ENCODE results near the gene NAT16.
"Not testable (repeated sequence)": the region's sequence is repeated elsewhere in the genome, so short reads cannot be mapped to it uniquely, and the experiment has no call there.

Gene NAT16

GRCh38 chr7:101180130-101180755 is at the start of gene NAT16:
Gene NAT16 (minus strand): TSS chr7:101180293. CDS start chr7:101174807, 5,486 bp downstream.
- no peak for DNase-seq (ENCODE audit: low read depth, low spot score)

DNA sequence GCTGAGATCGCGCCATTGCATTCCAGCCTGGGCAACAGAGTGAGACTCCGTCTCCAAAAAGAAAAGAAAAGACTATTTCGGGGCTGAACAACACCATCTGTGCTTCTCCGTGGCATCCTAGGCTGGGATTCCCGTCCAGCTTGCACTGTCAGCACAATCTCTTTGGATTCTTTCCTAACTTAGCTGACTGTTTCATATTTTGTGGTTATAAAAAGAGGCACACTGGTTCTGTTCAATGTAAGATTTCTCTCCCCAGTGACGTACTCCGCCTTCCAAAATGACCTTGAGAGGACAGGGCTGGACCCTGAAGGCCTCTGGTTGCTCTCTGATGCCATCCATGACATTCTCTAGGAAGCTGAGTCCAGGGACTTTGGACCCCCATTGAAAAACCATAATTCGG is 46.6 kb upstream of the NAT16 start:
- DNase-seq (ENCODE audit: low read depth, low spot score): no peak

DNA sequence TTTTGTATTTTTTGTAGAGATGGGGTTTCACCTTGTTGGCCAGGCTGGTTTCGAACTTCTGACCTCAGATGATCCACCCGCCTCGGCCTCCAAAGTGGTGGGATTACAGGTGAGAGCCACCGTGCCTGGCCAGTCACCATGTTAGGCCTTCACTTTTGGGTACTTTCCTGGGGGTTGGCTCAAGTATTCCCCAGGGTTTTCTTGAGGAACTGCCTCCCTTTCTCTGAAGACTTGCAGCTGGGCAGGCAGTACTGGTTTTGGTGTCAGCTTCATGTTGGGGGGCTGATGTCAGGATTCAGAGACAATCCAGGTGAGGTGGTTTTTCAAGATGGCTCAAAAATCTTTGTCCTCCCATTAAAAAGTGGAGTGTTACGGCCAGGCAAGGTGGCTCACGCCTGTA is 45.6 kb upstream of the NAT16 start:
- no peak for DNase-seq (ENCODE audit: low read depth, low spot score)

GRCh38 chr7:101223528-101223927 is 43.4 kb upstream of the NAT16 start:
- no peak for DNase-seq (ENCODE audit: low read depth, low spot score)

- DNase-seq (ENCODE audit: low read depth, low spot score): no peak
Observed at GRCh38 chr7:101222275-101222830, 42.3 kb upstream of the NAT16 start.

- no peak for DNase-seq (ENCODE audit: low read depth, low spot score)
Observed at GRCh38 chr7:101220295-101220694, 40.2 kb upstream of the NAT16 start.

GRCh38 chr7:101218236-101219125 is 38.4 kb upstream of the NAT16 start:
- DNase-seq (ENCODE audit: low read depth, low spot score): no peak

DNA sequence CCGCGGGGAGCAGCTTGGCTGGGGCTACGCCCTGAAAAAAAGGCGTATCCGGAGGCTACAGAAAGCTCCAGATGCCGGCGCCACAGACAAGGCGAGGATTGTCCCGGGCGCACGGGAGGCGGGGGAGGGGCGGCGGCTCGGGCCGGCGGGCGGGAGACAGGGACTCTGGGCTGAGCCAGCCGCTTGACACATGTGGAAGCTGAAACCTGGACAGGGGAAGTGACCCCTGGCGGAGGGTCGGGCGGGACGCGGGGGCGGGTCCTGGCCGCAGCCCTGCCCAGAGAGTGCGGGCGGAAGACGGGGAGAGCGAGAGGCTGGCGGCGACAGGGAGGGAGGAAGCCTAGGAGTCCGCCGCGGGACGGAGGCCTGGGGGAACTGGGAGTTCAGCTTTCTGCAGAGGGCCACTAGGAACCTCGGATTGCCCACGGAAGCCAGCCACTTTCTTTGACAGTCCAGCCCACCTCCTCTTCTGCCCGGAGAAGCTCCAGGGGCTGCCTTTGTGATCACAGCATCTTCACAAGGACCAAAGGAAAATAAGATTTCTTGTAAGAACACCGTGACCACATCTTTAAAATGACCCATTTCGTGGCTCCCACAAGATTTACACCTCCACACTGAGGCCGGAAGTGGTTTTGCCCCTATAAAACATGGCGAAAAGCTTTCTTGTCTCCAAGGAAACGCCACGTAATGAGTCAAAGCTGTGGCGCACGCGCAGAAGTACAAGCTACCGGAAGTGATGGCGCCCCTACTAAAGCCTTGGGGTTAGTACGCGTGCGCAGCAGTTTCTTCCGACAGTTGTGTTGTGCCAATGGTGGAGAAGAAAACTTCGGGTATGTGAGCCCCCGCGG is 37.5 kb upstream of the NAT16 start, which contains the start of the genes PLOD3 and ZNHIT1:
PLOD3 (minus strand) TSS at position 194 of the 848 bp plus-strand sequence. CDS start 307 bp downstream, outside the sequence.
ZNHIT1 (plus strand) TSS at position 778 of the 848 bp plus-strand sequence; CDS start at position 809, 31 bp downstream.
- peak; percentile 91 for DNase-seq (ENCODE audit: low read depth, low spot score)

DNA sequence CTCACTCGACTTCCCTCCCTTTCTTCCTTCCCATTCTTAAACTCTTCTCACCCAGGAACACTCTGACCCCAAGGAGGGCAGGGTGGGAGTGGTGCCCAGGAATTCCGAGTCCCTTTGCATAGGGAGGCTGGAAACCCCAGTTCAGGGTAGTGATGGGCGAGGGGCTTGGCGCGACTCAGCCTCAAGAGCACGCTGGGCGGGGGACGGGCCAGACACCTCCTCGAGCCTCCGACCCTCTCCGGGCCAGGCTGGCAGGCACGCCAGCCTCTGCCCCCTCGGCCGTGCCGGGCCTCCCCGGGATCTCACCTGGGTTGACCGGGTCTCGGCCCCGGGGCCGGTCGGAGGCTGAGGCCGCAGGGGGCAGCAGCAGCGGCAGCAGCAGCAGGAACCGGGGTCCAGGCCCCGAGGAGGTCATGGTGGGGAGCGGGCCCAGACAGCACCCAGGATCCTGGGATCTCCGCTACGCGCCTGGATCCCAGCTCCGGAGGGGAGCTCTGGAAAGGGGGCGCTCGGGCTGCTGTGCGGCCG is 36.8 kb upstream of the NAT16 start:
- no peak for DNase-seq (ENCODE audit: low read depth, low spot score)

DNA sequence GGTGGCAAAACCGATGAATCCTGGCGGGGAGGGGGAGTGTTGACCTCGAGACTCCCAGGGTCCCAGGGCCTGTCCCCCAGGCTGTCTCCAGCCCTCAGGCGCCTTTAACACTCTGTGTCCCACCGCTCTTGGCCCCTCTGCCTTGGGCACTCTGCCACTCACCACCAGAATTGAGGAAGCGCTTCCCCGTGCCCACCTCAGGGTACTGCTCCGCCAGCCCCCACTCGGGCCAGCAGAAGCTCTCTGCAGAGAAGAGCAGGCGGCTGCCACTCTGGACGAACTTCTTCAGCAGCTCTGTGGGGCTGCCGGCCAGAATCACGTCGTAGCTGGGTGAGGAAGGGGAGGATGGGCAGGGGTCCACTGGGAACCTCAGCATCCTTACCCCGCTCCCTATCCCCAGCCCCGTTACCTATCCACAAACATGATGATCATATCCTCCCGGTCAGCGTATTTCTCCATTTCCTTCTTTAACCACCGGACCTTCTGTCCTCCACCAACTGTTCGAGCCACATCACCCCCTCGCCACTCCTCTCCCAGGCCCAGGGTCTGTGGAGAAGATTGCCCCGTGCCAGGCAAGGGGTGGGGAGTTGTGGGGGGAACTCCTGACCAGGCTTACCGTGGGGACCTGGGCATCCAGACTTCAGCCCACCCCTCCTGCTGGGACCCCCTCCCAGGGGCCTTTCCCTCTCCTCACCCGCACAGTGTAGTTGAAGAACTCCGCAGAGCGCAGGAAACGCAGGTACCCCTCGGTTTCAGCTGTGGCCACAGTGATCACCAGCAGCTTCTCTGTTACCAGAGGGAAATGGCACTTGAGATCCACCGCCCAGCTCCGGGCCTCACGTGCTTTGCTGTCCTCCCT is 36.1 kb upstream of the NAT16 start:
- DNase-seq (ENCODE audit: low read depth, low spot score): no peak

DNA sequence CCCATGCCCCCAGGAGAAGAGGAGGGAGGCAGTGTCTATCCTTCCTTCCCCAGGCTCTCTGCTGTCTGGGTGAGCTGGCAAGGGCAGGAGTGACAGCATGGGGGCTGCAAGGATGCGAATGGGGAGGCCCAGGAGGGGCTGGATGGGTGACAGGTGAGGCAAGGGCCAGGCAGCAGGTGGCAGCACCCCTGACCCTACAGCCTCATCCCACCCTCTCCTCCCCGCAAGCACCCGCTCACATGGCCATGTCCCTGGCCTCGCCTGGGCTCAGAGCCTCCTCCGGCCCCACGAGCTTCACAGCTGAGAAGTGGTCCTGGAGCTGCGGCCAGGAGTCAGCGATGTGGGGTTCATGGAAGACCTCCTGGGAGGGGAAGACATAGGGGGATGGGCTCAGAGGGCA is 31.9 kb upstream of the NAT16 start:
- DNase-seq (ENCODE audit: low read depth, low spot score): no peak

DNA sequence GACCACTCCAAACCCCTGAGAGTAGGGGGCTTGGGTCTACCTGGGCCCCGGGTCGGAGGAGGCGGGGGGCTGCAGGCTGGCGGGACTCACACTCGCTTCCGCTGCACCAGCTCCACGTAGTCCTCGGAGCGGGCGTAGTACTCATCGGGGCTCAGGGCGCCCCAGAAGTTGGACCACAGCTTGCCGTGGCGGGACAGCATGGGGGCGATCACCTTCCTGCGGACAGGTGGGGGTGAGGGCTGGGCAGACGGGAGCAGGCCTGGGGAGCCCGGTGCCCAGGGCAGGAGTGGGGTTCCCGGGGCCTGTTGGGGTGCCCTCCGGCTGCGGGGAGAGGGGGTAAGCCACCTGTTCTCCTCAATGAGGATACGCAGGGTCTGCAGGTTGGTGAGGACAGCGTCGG is 31.4 kb upstream of the NAT16 start:
- no peak for DNase-seq (ENCODE audit: low read depth, low spot score)

DNA sequence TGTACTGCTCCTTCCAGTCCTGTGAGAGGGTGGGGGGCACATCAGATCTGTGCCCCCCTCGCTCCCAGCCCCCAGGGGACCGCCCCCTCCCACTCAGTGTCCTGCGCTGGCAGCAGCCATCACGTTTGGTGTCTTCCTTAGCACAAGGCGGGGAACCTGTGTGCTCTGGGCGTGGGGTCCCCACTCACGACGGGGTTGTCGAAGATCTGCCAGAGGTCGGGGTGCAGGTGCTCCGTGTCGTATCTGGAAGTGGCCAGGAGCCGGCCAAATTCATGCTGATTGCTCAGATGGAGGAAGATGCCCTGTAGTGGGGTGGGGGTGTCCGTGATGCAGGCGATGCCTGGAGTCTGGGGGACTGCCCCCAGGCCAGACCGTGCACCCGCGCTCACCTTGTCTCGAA is 30.1 kb upstream of the NAT16 start:
- DNase-seq (ENCODE audit: low read depth, low spot score): no peak

DNA sequence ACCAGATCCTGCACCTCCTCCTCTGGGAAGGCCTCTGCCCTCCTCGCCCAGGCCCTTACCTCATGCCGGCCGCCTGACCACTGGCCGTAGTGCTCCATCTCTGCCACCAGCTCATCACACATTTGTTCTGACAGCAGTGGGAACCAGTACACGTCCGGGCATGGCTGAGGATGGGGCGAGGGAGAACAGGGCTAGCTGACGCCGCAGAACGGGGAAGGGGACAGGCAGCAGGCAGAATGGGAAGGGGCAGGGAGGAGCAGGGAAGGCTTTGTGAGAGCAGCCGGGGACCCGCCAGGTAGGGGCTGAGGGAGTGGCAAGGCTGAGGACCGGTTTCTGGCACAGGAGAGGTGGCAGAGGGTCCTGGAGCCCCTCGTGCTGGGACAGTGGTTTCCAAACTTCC is 28.7 kb upstream of the NAT16 start:
- DNase-seq (ENCODE audit: low read depth, low spot score): no peak

- no peak for DNase-seq (ENCODE audit: low read depth, low spot score)
Observed at GRCh38 chr7:101207459-101207858, 27.4 kb upstream of the NAT16 start.

- DNase-seq (ENCODE audit: low read depth, low spot score): no peak
Observed at GRCh38 chr7:101206665-101207042, 26.6 kb upstream of the NAT16 start.

- no peak for DNase-seq (ENCODE audit: low read depth, low spot score)
Observed at GRCh38 chr7:101205901-101206664, 26.0 kb upstream of the NAT16 start.

DNA sequence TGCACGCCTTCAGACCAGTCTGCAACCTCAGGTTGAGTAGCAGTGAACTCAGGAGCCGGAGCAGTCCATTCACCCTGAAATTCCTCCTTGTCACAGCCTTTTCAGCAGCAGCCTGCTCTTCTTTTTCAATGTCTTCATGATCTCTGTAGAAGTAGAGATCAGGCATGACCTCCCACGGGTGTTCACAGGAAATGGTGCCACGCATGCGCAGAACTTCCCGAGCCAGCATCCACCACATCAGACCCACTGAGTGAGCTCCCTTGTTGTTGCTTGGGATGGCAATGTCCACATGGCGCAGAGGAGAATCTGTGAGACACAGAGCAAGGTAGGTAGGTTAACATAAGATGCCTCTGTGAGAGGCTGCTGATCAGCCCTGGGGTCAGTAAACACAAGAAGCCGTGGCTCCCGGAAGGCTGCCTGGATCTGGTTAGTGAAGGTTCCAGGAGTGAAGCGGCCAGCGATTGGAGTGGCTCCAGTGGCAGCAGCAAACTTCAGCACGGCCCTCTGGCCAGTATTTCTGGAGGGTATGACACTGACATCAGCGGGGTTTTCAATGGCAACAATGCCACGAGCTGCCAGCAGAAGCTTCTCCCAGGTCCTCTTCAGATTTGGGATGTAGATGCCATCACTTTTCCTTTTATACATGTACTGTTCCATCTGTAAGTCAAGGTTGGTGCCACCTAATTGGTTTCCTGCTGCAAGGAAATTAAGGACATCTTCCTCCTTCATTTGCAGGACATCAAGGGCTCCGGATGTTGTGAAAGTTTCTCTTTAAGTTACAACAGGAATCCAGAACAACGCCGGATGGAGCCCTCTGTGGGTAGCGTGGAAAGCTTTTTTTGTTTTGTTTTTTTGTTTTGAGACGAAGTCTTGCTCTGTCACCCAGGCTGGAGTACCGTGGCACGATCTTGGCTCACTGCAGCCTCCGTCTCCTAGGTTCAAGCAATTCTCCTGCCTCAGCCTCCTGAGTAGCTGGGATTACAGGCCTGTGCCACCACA is 23.9 kb upstream of the NAT16 start:
- not testable (repeated sequence) for DNase-seq (ENCODE audit: low read depth, low spot score)

- no peak for DNase-seq (ENCODE audit: low read depth, low spot score)
Observed at GRCh38 chr7:101202603-101202918, 22.5 kb upstream of the NAT16 start.
